Choroid plexus epithelial cell (primary cell): ENCODE measurements around the gene UROS.

ENCODE experiments used
- DNase-seq: peaks from one replicate; pipeline ENCODE4 v3.0.0-alpha.2; 2010; ENCODE audit warnings: low read depth
- H3K4me3 ChIP-seq: 2 replicates; pipeline ENCODE4 v1.5.1; 2011; ENCODE audit warnings: low read depth, mild to moderate bottlenecking, control low read depth, low read length, moderate library complexity
- TF ChIP-seq, protein P1 (sequence below): conservative IDR thresholded peaks from 2 replicates; pipeline ENCODE4 v1.5.1; 2011; ENCODE audit warnings: low read depth, mild to moderate bottlenecking, control low read depth, inconsistent platforms, low read length, moderate library complexity

Gene UROS

DNA sequence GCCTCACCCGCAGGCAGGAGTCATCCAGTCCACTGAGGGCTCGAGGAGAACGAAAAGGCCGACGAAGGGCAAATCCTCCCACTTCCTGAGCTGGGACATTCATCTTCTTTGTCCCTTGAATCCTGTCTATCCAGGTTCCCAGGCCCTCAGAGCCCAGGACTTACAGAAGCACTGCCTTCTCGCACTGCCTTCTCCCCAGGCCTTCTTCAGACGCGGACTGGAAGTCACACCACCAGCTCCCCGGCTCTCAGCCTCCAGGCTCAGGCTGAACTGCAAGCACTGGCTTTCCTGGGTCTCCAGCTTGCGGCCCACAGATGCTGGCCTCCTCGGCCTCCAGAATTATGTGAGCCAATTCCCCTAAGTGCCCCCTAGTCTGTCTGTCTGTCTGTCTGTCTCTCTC is 41.0 kb downstream of the UROS start:
- TF ChIP-seq, protein P1, sequence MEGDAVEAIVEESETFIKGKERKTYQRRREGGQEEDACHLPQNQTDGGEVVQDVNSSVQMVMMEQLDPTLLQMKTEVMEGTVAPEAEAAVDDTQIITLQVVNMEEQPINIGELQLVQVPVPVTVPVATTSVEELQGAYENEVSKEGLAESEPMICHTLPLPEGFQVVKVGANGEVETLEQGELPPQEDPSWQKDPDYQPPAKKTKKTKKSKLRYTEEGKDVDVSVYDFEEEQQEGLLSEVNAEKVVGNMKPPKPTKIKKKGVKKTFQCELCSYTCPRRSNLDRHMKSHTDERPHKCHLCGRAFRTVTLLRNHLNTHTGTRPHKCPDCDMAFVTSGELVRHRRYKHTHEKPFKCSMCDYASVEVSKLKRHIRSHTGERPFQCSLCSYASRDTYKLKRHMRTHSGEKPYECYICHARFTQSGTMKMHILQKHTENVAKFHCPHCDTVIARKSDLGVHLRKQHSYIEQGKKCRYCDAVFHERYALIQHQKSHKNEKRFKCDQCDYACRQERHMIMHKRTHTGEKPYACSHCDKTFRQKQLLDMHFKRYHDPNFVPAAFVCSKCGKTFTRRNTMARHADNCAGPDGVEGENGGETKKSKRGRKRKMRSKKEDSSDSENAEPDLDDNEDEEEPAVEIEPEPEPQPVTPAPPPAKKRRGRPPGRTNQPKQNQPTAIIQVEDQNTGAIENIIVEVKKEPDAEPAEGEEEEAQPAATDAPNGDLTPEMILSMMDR, result no peak
- DNase-seq, result no peak
- no peak overlapping the region for H3K4me3 ChIP-seq

DNA sequence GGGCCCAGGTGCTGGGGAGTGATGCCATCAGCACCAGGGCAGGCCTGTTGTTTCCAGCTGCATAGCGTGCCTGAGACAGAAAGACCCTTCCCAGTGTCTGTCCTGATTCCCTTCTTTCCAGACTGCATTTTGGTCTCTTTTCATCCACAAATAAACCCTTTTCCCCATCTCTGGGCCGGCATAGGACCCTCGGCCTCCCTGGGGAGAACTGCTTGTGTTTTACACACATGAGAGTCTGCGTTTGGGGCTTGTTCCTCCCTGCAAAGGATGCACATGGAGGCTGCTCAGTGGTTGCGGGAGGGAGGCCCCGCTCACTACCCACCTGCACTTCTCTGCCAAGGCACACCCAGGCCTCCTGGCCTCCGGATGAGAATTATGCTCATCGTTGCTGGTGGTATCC is 41.7 kb downstream of the UROS start:
- TF ChIP-seq, protein P1, result no peak
- H3K4me3 ChIP-seq, result no peak overlapping the region
- DNase-seq, result no peak

DNA sequence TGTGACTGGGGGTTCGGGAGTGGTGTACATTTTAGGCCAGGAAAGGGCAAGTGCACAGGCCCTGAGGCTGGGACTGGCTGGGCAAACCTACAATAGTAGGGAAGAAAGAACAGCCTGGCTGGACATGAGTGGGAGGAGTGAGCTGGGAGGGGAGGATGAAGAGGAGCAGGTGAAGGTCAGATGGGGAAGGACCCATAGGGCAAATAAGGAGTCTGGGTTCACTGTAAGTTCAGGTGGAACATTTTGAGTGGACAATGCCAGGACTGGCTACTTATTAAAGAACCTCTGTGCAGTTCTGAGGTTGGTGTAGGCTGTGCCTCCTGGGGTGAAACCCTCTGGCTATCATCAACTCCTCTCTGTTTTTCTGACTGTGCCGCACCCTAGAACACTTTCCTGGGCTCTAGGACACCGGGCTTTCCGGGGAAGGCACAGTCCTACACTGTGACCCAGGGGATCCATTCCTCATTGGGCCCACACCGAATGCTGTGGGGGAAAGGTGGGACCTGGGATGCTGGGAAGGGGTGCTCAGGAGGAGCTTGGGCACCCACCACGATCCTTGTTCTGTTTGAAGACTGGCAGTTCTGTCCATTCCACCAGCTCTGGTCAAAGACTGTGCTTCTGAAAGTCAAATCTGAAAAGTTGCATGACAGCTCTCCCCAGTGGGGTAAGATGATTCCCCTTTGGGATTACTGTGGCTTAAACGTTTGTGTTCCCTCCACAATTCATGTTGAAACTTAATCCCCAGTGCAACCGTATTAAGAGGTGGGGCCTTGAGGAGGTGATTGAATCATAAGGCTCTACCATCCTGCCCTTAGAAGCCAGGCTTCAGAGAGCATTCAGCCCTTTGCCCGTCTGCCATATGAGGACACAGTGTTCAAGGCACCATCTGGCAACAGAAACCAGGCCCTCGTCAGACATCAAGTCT is 43.4 kb downstream of the UROS start:
- DNase-seq, result no peak
- H3K4me3 ChIP-seq, result no peak overlapping the region
- TF ChIP-seq, protein P1, result no peak

DNA sequence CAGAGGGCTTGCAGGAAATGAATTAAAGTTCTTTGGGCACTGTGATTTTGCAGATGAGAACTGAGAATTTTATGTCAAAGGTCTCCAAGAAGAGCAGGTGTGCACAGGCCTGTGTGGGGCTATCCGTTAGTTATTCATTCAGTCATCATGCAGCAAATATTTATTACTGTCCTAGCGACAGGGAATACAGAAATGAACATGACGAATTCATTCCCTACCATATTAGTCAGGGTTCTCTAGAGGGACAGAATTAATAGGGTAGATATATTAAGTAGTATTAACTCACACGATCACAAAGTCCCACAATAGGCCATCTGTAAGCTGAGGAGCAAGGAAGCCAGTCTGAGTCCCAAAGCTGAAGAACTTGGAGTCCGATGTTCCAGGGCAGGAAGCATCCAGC is 44.5 kb downstream of the UROS start:
- no peak for DNase-seq
- no peak overlapping the region for H3K4me3 ChIP-seq
- TF ChIP-seq, protein P1, result no peak

DNA sequence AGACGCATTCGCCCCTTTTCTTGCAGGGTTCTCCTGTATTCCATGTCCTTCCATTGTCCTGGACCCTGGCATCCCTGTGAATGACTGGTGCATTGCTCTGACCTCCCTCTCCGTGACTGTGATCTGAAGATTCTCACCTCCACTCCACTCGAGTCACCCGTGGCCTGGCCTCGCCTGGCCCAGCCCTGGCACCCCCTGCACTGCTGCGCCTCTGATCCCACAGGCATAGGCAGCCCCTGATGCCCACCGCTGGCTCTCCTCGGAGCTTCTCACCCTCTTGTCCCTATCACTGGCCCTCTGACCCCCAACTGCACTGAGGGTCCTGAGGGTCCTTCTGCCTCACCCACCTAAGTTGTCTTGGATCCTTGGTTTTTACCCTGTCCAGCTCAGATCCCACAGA is 45.3 kb downstream of the UROS start:
- no peak overlapping the region for H3K4me3 ChIP-seq
- DNase-seq, result no peak
- TF ChIP-seq, protein P1, result no peak

DNA sequence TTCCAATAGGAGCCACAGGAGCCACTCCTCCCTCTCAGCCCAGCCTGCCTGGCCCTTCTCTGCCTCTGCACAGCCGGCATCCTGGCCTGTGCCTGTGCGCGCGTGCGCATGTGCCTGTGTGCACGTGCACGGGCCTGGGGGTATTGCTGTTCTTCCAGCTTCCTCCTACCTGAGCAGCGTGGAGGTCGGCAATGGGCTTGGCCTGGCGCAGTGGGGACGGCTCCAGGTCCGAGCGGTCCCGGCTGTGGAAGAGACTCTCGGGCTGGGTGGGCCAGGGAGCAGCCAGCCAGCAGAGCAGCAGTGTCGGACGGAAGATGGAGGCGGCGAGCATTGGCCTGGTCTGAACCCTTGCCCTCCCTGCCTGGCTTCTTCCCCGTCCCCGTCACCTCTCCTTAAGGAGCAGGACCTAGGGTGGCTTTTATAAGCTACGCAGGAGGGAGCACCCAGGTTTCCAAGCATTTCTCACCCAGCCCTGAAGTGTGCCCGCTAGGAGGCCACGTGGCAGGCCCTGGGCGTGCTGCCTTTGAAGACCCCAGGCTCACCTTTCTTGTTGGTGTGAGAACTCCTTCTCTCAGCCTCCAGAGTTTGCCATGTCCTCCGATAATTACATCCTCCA is 47.5 kb downstream of the UROS start, which contains the start of gene MMP21:
TSS of gene MMP21 (minus strand) at position 331 of the 616 bp plus-strand sequence. CDS start at position 331, 0 bp downstream.
- no peak within 1 kb of the TSS for H3K4me3 ChIP-seq
- DNase-seq, result no peak
- TF ChIP-seq, protein P1, result no peak
